Naive thymus-derived CD4-positive, alpha-beta T cell (primary cell): ENCODE data around the gene FGB. TPM values are rescaled to one million over a fixed set of nuclear protein-coding genes. Genes with fewer than 3 reads are reported as not detected.
"Not testable (repeated sequence)": the region's sequence is repeated elsewhere in the genome, so short reads cannot be mapped to it uniquely, and the experiment has no call there.

Experiments used
- ATAC-seq: fragments of 150-1000 bp; cut with Tn5 transposase; 2 replicates; pipeline ENCODE4 v1.10.0; 2021; ENCODE audit warnings: mild to moderate bottlenecking, moderate library complexity
- CTCF ChIA-PET: fragments of 350-600 bp; sonication (Branson Sonifier 250); formaldehyde crosslinking; loops from one replicate; lab custom pipeline; 2021; ENCODE audit warnings: antibody characterized with exemption; lab: Charles Lee
- POLR2A ChIA-PET: fragments of 350-600 bp; sonication (Branson Sonifier 250); formaldehyde crosslinking; loops from one replicate; lab custom pipeline; 2021; ENCODE audit warnings: antibody characterized with exemption, inconsistent platforms; lab: Charles Lee
- DNase-seq, 9 donors: peaks; one replicate each; pipeline versions ENCODE4 v3.0.0 to v3.0.0-alpha.2; 2020 to 2022; ENCODE audit warnings: mixed read lengths in 1 of 9
- H3K27ac ChIP-seq: one replicate; pipeline ENCODE4 v1.7.0; 2013; ENCODE audit warnings: mild to moderate bottlenecking, low read depth, low read length, moderate library complexity
- H3K27me3 ChIP-seq, 2 donors: one replicate each; pipeline ENCODE4 v1.7.0; 2013; ENCODE audit warnings: low read length in 2 of 2, mild to moderate bottlenecking in 2 of 2, moderate library complexity in 2 of 2; ENCODE audit not compliant: control insufficient read depth in 2 of 2, insufficient read depth in 2 of 2
- H3K36me3 ChIP-seq, 3 experiments: 1 replicate in 2 of 3; 2 replicates in 1 of 3; pipeline ENCODE4 v1.7.0; 2013; ENCODE audit warnings: low read length in 3 of 3, mild to moderate bottlenecking in 3 of 3, moderate library complexity in 1 of 3; ENCODE audit not compliant: insufficient read depth in 3 of 3, control insufficient read depth in 2 of 3
- H3K4me1 ChIP-seq, 2 donors: one replicate each; pipeline ENCODE4 v1.7.0; 2013; ENCODE audit warnings: low read length in 2 of 2, mild to moderate bottlenecking in 2 of 2, moderate library complexity in 1 of 2; ENCODE audit not compliant: control insufficient read depth in 2 of 2, insufficient read depth in 2 of 2
- H3K4me3 ChIP-seq: 2 replicates; pipeline ENCODE4 v1.7.0; 2013; ENCODE audit warnings: mild to moderate bottlenecking, low read length
- H3K9me3 ChIP-seq, 3 experiments: 1 replicate in 2 of 3; 2 replicates in 1 of 3; pipeline ENCODE4 v1.7.0; 2013; ENCODE audit warnings: low read length in 3 of 3; ENCODE audit not compliant: control insufficient read depth in 2 of 3
- H3K27ac Mint-ChIP-seq, 9 donors: one replicate each; pipeline ENCODE4 v1.8.0; 2020 to 2022; ENCODE audit warnings: mixed read lengths in 9 of 9, mild to moderate bottlenecking in 8 of 9, moderate library complexity in 5 of 9, inconsistent platforms in 2 of 9
- H3K27me3 Mint-ChIP-seq, 5 donors: one replicate each; pipeline ENCODE4 v1.8.0; 2021 to 2022; ENCODE audit warnings: mixed read lengths in 5 of 5, mild to moderate bottlenecking in 1 of 5
- H3K36me3 Mint-ChIP-seq, 5 donors: one replicate each; pipeline ENCODE4 v1.8.0; 2020 to 2022; ENCODE audit warnings: mixed read lengths in 5 of 5, mild to moderate bottlenecking in 3 of 5, inconsistent platforms in 1 of 5
- H3K4me1 Mint-ChIP-seq, 7 donors: one replicate each; pipeline ENCODE4 v1.8.0; 2020 to 2022; ENCODE audit warnings: mixed read lengths in 7 of 7, mild to moderate bottlenecking in 3 of 7, inconsistent platforms in 1 of 7
- H3K4me3 Mint-ChIP-seq, 10 donors: one replicate each; pipeline ENCODE4 v1.8.0; 2020 to 2022; ENCODE audit warnings: mild to moderate bottlenecking in 10 of 10, mixed read lengths in 10 of 10, moderate library complexity in 6 of 10, inconsistent platforms in 2 of 10
- H3K9me3 Mint-ChIP-seq, 11 donors: one replicate each; pipeline ENCODE4 v1.8.0; 2020 to 2022; ENCODE audit warnings: mixed read lengths in 11 of 11, mild to moderate bottlenecking in 4 of 11, inconsistent platforms in 1 of 11, moderate library complexity in 1 of 11
- intact Hi-C, 2 donors: fragments of 100-400 bp; cut with micrococcal nuclease; formaldehyde crosslinking; loops; one replicate each; pipeline ENCODE4 v1.15.1; 2023
- polyA plus RNA-seq, 2 donors: library from polyadenylated mRNA; unstranded; fragments of 300-500 nt; fragmentation: Illumina TruSeq; gene quantifications; one replicate each; pipeline ENCODE4 v1.2.3, GENCODE V29; 2021
- total RNA-seq, 6 experiments: library from RNA in 5 of 6; stranded (reverse) in 5 of 6; gene quantifications; 1 replicate in 5 of 6; 2 replicates in 1 of 6; pipeline ENCODE4 v1.2.3 and lab custom pipeline; 2021 to 2026

FGB gene
- total and polyA plus RNA-seq, 7 experiments from 2014 or later = not detected

DNA sequence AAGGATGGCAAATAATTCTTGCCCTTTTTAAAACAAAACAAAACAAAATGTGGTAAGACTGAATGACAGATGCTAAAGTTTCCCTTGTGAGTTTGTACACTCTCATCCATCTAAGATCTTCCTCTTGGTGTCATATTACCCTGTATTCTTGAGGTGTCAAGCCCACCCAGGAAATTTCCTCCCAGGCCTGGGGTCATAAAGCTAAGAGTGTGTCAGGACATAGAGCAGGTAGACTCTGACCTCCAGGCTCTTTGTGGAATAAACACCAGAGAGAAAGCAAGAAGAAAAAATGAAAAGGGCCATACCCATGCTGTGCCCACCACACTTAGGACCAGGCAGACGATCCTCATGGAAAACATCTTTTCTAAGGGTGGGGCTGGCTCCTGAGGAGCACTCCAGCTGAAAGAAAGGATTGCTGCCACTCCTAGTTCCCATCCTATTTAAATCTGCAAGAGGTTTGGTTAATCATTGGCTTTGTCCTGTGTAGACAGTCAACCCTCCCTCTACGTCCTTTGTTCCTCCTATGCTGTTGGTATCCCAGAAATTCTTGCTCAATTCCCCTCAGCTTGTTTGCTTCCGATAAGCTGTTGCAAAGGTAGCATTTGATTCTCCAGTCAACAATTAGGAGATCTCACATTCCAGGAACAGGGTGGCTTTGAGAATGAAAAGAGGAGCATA is 27.7 kb downstream of the FGB start, which contains the start of gene FGA:
Gene FGA (minus strand): TSS at position 414 of the 678 bp plus-strand sequence. CDS start 55 bp downstream, at position 359.
- H3K4me1 ChIP-seq = no peaks in the 10 kb centered on the region
- no peak for ATAC-seq
- ChIA-PET POLR2A (no interaction called here), CTCF (no interaction called here)
- Mint-ChIP-seq H3K36me3 (no peaks in the 10 kb centered on the region), H3K4me3 (no peak within 1 kb of the TSS), H3K27me3 (peaks cover 7 to 33% (median 26%) of the 10 kb centered on the region in 5 donors), H3K4me1 (no peaks in the 10 kb centered on the region), H3K9me3 (no peaks in the 10 kb centered on the region), H3K27ac (no peak within 1 kb of the TSS)
- DNase-seq = no peak
- intact Hi-C loops = no loop called here
- H3K9me3 ChIP-seq = no peaks in the 10 kb centered on the region
- H3K27me3 ChIP-seq = no peaks in the 10 kb centered on the region
- H3K27ac ChIP-seq = no peak within 1 kb of the TSS
- H3K4me3 ChIP-seq = no peak within 1 kb of the TSS
- no peaks in the 10 kb centered on the region for H3K36me3 ChIP-seq

DNA sequence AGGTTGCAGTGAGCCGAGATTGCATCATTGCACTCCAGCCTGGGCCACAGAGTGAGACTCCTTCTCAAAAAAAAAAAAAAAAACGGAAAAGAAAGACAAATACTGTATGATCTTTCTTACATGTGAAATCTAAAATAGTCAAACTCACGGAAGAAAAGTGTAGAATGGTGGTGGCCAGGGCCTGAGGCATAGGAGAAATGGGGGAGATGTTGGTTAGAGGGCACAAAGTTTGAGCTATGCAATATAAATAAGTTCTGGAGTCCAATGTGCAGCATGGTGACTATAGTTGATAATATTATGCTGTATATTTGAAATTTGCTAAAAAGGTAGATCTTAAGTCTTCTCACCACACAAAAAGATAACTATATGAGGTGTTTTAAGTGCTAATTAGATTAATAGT is 29.1 kb downstream of the FGB start:
- CTCF ChIA-PET = no interaction called here

DNA sequence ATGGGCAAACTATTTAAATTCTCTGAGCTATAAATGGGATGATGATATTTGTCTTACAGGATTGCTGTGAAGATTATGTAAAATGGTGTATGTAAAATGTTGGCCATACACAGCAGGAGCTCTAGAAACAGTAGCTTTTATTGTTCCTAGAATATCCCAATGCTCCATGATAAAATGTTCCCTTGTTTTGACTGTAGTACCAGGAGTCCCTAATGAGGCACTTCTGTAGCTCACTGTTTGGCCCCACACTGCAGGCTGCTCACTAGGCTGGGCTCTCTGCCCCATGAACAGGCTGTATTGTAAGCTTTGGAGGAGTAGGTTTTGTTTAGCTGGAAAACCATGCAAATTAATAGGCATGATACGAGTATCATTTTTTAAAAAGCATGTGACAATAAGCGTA is 31.1 kb downstream of the FGB start:
- Mint-ChIP-seq H3K4me3 (no peak overlapping the region), H3K4me1 (no peaks in the 10 kb centered on the region), H3K27me3 (peaks cover 13 to 39% (median 19%) of the 10 kb centered on the region in 5 donors), H3K27ac (no peak overlapping the region), H3K9me3 (no peaks in the 10 kb centered on the region), H3K36me3 (no peaks in the 10 kb centered on the region)
- DNase-seq = no peak
- H3K4me3 ChIP-seq = no peak overlapping the region
- ATAC-seq = no peak
- H3K27me3 ChIP-seq = no peaks in the 10 kb centered on the region
- ChIA-PET POLR2A (no interaction called here), CTCF (no interaction called here)
- no peaks in the 10 kb centered on the region for H3K4me1 ChIP-seq
- H3K9me3 ChIP-seq = no peaks in the 10 kb centered on the region
- no peaks in the 10 kb centered on the region for H3K36me3 ChIP-seq
- intact Hi-C loops = no loop called here
- H3K27ac ChIP-seq = no peak overlapping the region

More for the DNA sequence above, 29.1 kb downstream of the FGB start:
- H3K27ac Mint-ChIP-seq = no peak overlapping the region
- H3K4me3 Mint-ChIP-seq = no peak overlapping the region
- H3K9me3 Mint-ChIP-seq = no peaks in the 10 kb centered on the region
- ATAC-seq = no peak
- no peak for DNase-seq
- H3K27me3 Mint-ChIP-seq = peaks cover 10 to 31% (median 21%) of the 10 kb centered on the region in 5 donors
- Histone ChIP-seq H3K4me3 (no peak overlapping the region), H3K4me1 (no peaks in the 10 kb centered on the region), H3K9me3 (no peaks in the 10 kb centered on the region), H3K27me3 (no peaks in the 10 kb centered on the region), H3K27ac (no peak overlapping the region), H3K36me3 (no peaks in the 10 kb centered on the region)
- POLR2A ChIA-PET = no interaction called here
- no peaks in the 10 kb centered on the region for H3K36me3 Mint-ChIP-seq
- intact Hi-C loops = no loop called here
- H3K4me1 Mint-ChIP-seq = no peaks in the 10 kb centered on the region

DNA sequence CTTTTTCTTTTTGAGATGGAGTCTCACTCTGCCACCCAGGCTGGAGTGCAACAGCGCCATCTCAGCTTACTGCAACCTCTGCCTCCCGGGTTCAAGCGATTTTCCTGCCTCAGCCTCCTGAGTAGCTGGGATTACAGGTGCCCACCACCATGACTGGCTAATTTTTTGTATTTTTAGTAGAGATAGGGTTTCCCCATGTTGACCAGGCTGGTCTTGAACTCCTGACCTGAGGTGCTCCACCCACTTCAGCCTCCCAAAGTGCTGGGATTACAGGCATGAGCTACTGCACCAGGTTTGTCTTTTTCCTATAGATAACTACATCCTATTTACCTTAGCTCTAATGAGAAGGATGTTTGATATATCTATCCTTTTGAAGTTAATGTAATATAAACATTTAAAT is 31.5 kb downstream of the FGB start:
- H3K36me3 Mint-ChIP-seq, H3K27me3 ChIP-seq, H3K4me1 Mint-ChIP-seq, intact Hi-C loops, H3K4me3 ChIP-seq, H3K9me3 ChIP-seq, H3K9me3 Mint-ChIP-seq, ATAC-seq, H3K4me3 Mint-ChIP-seq, POLR2A ChIA-PET, DNase-seq, H3K4me1 ChIP-seq, CTCF ChIA-PET, H3K36me3 ChIP-seq, H3K27ac ChIP-seq, H3K27ac Mint-ChIP-seq: not testable (repeated sequence)
- peaks cover 11 to 37% (median 19%) of the 10 kb centered on the region in 5 donors for H3K27me3 Mint-ChIP-seq

DNA sequence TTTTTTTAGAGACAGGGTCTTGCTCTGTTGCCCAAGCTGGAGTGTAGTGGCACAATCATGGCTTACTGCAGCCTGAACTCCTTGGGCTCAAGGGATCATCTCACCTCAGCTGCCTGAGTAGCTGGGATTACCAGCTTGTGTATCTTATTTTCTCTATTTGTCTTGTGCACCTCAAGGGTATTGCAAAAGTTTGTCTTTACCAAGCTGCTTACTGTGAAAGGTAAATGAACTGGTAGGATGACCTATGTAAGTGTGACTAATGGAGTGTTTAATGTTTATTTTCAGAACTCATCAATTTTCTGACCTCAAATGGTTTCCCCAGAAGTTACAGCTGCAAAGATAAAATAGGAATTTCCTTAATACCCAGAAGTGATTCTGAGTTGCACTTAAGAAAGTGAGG is 33.0 kb downstream of the FGB start:
- DNase-seq (no peak), ATAC-seq (no peak)
- no peaks in the 10 kb centered on the region for H3K36me3 ChIP-seq
- H3K4me1 Mint-ChIP-seq = peaks cover 0 to 1% (median 0%) of the 10 kb centered on the region in 7 donors
- no peak overlapping the region for H3K27ac Mint-ChIP-seq
- no peak overlapping the region for H3K4me3 ChIP-seq
- H3K27me3 ChIP-seq = no peaks in the 10 kb centered on the region
- H3K4me3 Mint-ChIP-seq = no peak overlapping the region
- H3K9me3 Mint-ChIP-seq = no peaks in the 10 kb centered on the region
- no peaks in the 10 kb centered on the region for H3K4me1 ChIP-seq
- no peaks in the 10 kb centered on the region for H3K36me3 Mint-ChIP-seq
- H3K27me3 Mint-ChIP-seq = peaks cover 0 to 31% (median 23%) of the 10 kb centered on the region in 5 donors
- POLR2A ChIA-PET = no interaction called here
- H3K9me3 ChIP-seq = no peaks in the 10 kb centered on the region
- H3K27ac ChIP-seq = no peak overlapping the region
- intact Hi-C loops = no loop called here
- CTCF ChIA-PET = no interaction called here

DNA sequence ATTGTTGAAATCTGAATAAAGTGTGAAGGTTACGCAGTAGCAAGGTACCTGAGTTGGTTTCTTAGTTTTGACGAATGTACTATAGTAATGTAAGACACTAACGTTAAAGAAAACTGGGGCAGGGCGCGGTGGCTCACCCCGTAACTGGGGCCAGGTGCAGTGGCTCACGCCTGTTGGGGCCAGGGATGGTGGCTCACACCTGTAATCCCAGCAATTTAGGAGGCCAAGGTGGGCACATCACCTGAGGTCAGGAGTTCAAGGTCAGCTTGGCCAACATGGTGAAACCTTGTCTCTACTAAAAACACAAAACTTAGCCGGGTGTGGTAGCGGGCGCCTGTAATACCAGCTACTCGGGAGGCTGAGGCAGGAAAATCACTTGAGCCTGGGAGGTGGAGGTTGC is 34.5 kb downstream of the FGB start:
- H3K9me3 Mint-ChIP-seq, DNase-seq, H3K4me3 ChIP-seq, H3K4me3 Mint-ChIP-seq, H3K27me3 ChIP-seq, H3K36me3 ChIP-seq, intact Hi-C loops, H3K4me1 Mint-ChIP-seq, H3K36me3 Mint-ChIP-seq, H3K27ac Mint-ChIP-seq, CTCF ChIA-PET, POLR2A ChIA-PET, H3K27ac ChIP-seq, H3K9me3 ChIP-seq, H3K4me1 ChIP-seq, ATAC-seq: not testable (repeated sequence)
- peaks cover 9 to 39% (median 27%) of the 10 kb centered on the region in 5 donors for H3K27me3 Mint-ChIP-seq
